Suprapubic skin (tissue), 4 donors: Measurements from ENCODE around the gene CENPX. TPM values are rescaled to one million over a fixed set of nuclear protein-coding genes. Genes with fewer than 3 reads are reported as not detected.

ENCODE experiments used
- DNase-seq, 2 donors: peaks; one replicate each; pipeline ENCODE4 v3.0.0-alpha.2; 2019; ENCODE audit warnings: low spot score in 2 of 2
- H3K27ac ChIP-seq: fragments of 200-600 bp; sonication (generic); one replicate; pipeline ENCODE4 v1.5.1; 2019
- H3K27me3 ChIP-seq: fragments of 200-600 bp; sonication (generic); one replicate; pipeline ENCODE4 v1.5.1; 2019
- H3K36me3 ChIP-seq: fragments of 200-600 bp; sonication (generic); one replicate; pipeline ENCODE4 v1.5.1; 2019
- H3K4me1 ChIP-seq: fragments of 200-600 bp; sonication (generic); one replicate; pipeline ENCODE4 v1.5.1; 2019
- H3K4me3 ChIP-seq: fragments of 200-600 bp; sonication (generic); one replicate; pipeline ENCODE4 v1.5.1; 2019; ENCODE audit warnings: mild to moderate bottlenecking
- H3K9me3 ChIP-seq: fragments of 200-600 bp; sonication (generic); one replicate; pipeline ENCODE4 v1.5.1; 2019
- CTCF ChIP-seq, 2 donors: fragments of 200-600 bp in 1 of 2; fragments of 450-650 bp in 1 of 2; sonication (generic) in 1 of 2; IDR thresholded peaks; one replicate each; pipeline ENCODE4 v1.5.1; 2016 to 2019; ENCODE audit warnings: antibody characterized with exemption in 2 of 2, mild to moderate bottlenecking in 1 of 2, moderate library complexity in 1 of 2
- EP300 ChIP-seq: sonication (generic); formaldehyde crosslinking; IDR thresholded peaks from one replicate; pipeline ENCODE4 v1.6.1; 2017; ENCODE audit warnings: antibody characterized with exemption
- POLR2A ChIP-seq, 2 donors: fragments of 450-650 bp; IDR thresholded peaks; one replicate each; pipeline ENCODE4 v1.6.1; 2017; ENCODE audit warnings: antibody characterized with exemption in 2 of 2, mild to moderate bottlenecking in 2 of 2, moderate library complexity in 2 of 2
- POLR2AphosphoS5 ChIP-seq, 3 donors: sonication (generic); formaldehyde crosslinking; IDR thresholded peaks; one replicate each; pipeline ENCODE4 v1.6.1; 2017; ENCODE audit warnings: antibody characterized with exemption in 3 of 3
- WGBS: methylation state at CpG from one replicate; pipeline ENCODE4 v1.1.5; 2018; 5-methylcytosine and 5-hydroxymethylcytosine counted together
- total RNA-seq, 4 donors: library from RNA; depleted of rRNA; stranded (reverse); fragments of >200 nt; gene quantifications; one replicate each; pipeline ENCODE4 v1.1.0, GENCODE V29; 2016

The CENPX gene
- total RNA-seq, 4 donors from 2014 or later = 75.8 to 81.6 (median 76.8) TPM

DNA sequence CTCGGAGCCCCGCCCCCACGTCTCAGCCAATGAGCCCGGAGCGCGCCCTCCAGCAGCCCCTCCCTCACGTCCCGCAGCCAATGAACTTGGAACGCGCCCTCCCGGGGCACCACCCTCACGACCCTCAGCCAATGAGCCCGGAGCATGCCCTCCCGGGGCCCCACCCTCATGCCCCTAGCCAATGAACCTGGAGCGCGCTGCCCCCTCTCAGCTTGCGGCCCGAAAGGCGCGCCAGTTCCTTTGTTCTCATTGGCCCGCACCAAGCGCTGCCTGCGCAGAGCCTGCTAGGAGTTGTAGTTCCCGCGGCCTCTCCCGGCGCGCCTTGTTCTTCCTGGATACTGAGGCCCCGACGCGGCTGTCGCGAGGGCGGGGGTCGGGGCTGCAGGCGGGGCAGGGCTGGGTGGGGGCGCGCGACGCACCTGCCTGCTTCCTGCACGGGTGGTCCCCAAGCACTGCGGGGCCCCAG is 336 bp upstream of the CENPX start, which contains the start of gene LRRC45:
Gene LRRC45, plus strand, starts transcription at position 325 of the 466 bp plus-strand sequence. CDS start 339 bp downstream, outside the sequence.
- no CpG with 5 or more reads among the region's 42 CpGs for WGBS
- H3K4me1 ChIP-seq = peaks cover 32% of the 10 kb centered on the region

DNA sequence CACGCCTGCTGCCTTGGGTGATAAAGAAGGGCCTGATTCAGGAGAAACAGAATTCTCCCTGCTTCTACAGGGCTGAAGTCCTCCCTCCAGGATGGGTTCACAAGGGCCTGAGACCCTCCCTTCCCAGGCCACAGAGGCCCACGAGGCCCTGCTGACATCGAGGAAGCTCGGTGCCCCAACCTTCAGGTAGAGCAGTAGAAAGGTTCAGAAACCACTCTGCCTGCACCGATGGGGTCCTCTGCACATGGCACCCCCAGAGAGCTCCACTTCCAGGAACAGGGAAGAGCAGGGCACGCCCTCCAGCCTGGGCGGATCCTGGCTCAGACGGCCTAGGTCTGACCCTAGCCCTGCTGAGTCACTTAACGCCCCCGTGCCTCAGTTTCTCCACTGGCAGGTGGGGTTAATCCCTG is 773 bp downstream of the CENPX start:
- TF ChIP-seq EP300 (no peak), POLR2AphosphoS5 (IDR thresholded peaks at IDR 0.05) (no peak), CTCF (IDR thresholded peaks at IDR 0.05) (no peak), POLR2A (IDR thresholded peaks at IDR 0.05) (no peak)
- H3K27me3 ChIP-seq = no peaks in the 10 kb centered on the region
- no peak overlapping the region for H3K27ac ChIP-seq
- no peak for DNase-seq
- H3K36me3 ChIP-seq = peaks cover 3% of the 10 kb centered on the region
- 8% methylated on average over 4 of the region's 10 CpGs for WGBS
- peak overlapping the region; percentile 84 for H3K4me3 ChIP-seq
- peaks cover 32% of the 10 kb centered on the region for H3K4me1 ChIP-seq
- no peaks in the 10 kb centered on the region for H3K9me3 ChIP-seq

More for the DNA sequence above, 336 bp upstream of the CENPX start, which contains the start of gene LRRC45:
- no peaks in the 10 kb centered on the region for H3K9me3 ChIP-seq
- H3K27ac ChIP-seq = peak within 1 kb of the TSS; percentile 80
- peak within 1 kb of the TSS; percentile 84 for H3K4me3 ChIP-seq
- H3K27me3 ChIP-seq = no peaks in the 10 kb centered on the region
- TF ChIP-seq POLR2AphosphoS5 (IDR thresholded peaks at IDR 0.05) (peak in 1 of 3 donors; percentile 61), EP300 (no peak)
- peak; percentile 100 for DNase-seq
- no peaks in the 10 kb centered on the region for H3K36me3 ChIP-seq

GRCh38 chr17:82021107-82021899 is 1.4 kb downstream of the CENPX start:
- peaks cover 32% of the 10 kb centered on the region for H3K4me1 ChIP-seq

DNA sequence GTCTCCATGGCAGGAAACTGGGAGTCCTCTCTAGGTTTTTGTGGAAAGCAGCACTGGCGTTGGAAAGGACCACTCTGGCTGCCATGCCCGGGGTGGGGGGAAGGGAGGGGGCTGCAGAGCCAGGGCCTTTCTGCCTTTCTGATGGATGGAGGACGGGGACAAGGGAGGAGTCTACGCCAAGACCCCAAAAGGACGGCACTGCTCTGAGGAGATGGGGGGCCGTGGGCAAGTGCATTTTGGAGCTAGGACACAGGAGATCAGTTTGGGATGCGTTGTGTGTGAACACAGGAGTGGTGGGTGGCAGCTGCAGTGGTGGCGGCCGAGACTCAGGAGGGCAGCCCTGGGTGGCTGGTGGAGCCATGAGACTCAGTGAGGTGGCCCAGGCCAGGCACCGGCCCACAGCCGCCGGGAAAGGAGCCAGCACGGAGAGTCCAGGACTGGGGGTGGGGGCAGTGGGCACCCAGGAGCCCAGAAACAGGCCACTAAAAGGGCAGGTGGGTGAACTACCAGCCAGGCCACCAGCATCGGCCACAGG is 2.0 kb downstream of the CENPX start:
- DNase-seq = no peak
- Histone ChIP-seq H3K27me3 (no peaks in the 10 kb centered on the region), H3K9me3 (no peaks in the 10 kb centered on the region), H3K27ac (no peak overlapping the region), H3K4me1 (peaks cover 32% of the 10 kb centered on the region), H3K36me3 (peaks cover 3% of the 10 kb centered on the region), H3K4me3 (no peak overlapping the region)
- WGBS = 69% methylated on average over 13 of the region's 14 CpGs
- TF ChIP-seq EP300 = no peak
- TF ChIP-seq CTCF (IDR thresholded peaks at IDR 0.05) = no peak
- no peak for TF ChIP-seq POLR2A (IDR thresholded peaks at IDR 0.05)
- TF ChIP-seq POLR2AphosphoS5 (IDR thresholded peaks at IDR 0.05) = no peak

More at GRCh38 chr17:82021107-82021899, 1.4 kb downstream of the CENPX start:
- Histone ChIP-seq H3K27me3 (no peaks in the 10 kb centered on the region), H3K9me3 (no peaks in the 10 kb centered on the region), H3K36me3 (peaks cover 3% of the 10 kb centered on the region), H3K27ac (no peak overlapping the region), H3K4me3 (peak overlapping the region; percentile 84)
- DNase-seq = no peak
- TF ChIP-seq EP300 (no peak), CTCF (IDR thresholded peaks at IDR 0.05) (peak; percentile 67 to 68)
- WGBS = 24% methylated on average over 6 of the region's 25 CpGs

- WGBS = 63% methylated on average over 9 of the region's 34 CpGs
- peaks cover 3% of the 10 kb centered on the region for H3K36me3 ChIP-seq
- H3K4me3 ChIP-seq = no peak overlapping the region
- no peak overlapping the region for H3K27ac ChIP-seq
- no peaks in the 10 kb centered on the region for H3K9me3 ChIP-seq
- no peaks in the 10 kb centered on the region for H3K27me3 ChIP-seq
- TF ChIP-seq CTCF (IDR thresholded peaks at IDR 0.05) (peak; percentile 15 to 73), POLR2A (IDR thresholded peaks at IDR 0.05) (no peak)
- peaks cover 33% of the 10 kb centered on the region for H3K4me1 ChIP-seq
- DNase-seq = no peak
These were observed 2.7 kb downstream of the CENPX start for GRCh38 chr17:82019690-82020571.
